Measurements from ENCODE around the gene NMS. TPM values are rescaled to one million over a fixed set of nuclear protein-coding genes. Genes with fewer than 3 reads are reported as not detected.
A peak's percentile ranks its signal among the peaks of the same experiment; 100 is the strongest.

Gene NMS
- total RNA-seq, 4 donors from 2014 or later, result not detected

GRCh38 chr2:100425573-100426383 lies 44.5 kb upstream of the NMS start:
- Histone ChIP-seq H3K27ac (no peak overlapping the region), H3K4me3 (no peak overlapping the region), H3K4me1 (no peaks in the 10 kb centered on the region), H3K36me3 (no peaks in the 10 kb centered on the region), H3K9me3 (no peaks in the 10 kb centered on the region), H3K27me3 (no peaks in the 10 kb centered on the region)
- DNase-seq (ENCODE audit: low spot score in 2 of 2), result no peak
- 82 to 84% methylated on average over 15 of the region's 15 CpGs for WGBS, 2 donors
- TF ChIP-seq, protein P1, sequence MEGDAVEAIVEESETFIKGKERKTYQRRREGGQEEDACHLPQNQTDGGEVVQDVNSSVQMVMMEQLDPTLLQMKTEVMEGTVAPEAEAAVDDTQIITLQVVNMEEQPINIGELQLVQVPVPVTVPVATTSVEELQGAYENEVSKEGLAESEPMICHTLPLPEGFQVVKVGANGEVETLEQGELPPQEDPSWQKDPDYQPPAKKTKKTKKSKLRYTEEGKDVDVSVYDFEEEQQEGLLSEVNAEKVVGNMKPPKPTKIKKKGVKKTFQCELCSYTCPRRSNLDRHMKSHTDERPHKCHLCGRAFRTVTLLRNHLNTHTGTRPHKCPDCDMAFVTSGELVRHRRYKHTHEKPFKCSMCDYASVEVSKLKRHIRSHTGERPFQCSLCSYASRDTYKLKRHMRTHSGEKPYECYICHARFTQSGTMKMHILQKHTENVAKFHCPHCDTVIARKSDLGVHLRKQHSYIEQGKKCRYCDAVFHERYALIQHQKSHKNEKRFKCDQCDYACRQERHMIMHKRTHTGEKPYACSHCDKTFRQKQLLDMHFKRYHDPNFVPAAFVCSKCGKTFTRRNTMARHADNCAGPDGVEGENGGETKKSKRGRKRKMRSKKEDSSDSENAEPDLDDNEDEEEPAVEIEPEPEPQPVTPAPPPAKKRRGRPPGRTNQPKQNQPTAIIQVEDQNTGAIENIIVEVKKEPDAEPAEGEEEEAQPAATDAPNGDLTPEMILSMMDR (IDR thresholded peaks at IDR 0.05), result no peak
- no peak for TF ChIP-seq POLR2A (IDR thresholded peaks at IDR 0.05)
- TF ChIP-seq EP300 (IDR thresholded peaks at IDR 0.05), result no peak

DNA sequence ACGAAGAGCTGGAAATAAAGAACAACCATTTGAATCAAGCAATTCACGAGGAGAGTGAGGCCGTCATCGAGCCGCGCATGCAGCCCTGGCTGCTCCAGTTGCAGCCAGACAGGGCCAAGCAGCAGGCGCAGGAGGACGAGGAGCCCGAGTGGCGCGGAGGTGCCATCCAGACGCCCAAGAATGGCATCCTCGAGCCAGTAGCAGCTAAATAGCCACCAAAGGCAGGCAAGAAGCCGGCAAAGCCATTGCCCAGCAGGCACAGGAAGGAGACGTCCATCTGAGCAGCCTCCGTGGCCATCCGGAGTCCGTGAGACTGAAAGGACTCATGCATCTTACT lies 43.9 kb upstream of the NMS start:
- no peak for DNase-seq (ENCODE audit: low spot score in 2 of 2)
- Histone ChIP-seq H3K9me3 (peaks cover 0 to 3% (median 0%) of the 10 kb centered on the region in 4 donors), H3K36me3 (no peaks in the 10 kb centered on the region), H3K4me3 (no peak overlapping the region), H3K27ac (no peak overlapping the region), H3K27me3 (no peaks in the 10 kb centered on the region), H3K4me1 (no peaks in the 10 kb centered on the region)
- 83 to 86% methylated on average over 18 of the region's 18 CpGs for WGBS, 2 donors
- TF ChIP-seq EP300 (IDR thresholded peaks at IDR 0.05) (no peak), POLR2A (IDR thresholded peaks at IDR 0.05) (no peak)
- TF ChIP-seq, protein P1 (IDR thresholded peaks at IDR 0.05), result no peak

DNA sequence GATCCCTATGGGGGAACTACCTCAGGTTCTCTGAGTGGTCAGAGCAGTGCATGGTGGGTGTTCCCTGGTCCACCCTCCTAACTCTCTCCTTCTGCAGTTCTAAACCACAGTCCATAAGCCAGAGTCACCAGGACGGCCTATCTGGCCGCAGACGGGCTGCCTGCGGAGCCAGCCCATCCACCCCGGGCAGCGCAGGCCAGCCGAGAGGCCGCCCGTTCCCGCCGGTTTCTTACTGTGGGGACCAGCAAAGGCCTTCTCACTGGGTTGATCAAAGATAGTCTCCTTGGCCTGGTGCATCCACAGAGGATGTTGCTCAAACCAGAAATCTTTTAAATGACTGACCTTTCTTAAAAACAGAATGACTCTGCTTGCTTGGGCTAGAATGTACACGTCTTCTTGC lies 43.2 kb upstream of the NMS start:
- Histone ChIP-seq H3K27ac (no peak overlapping the region), H3K4me3 (no peak overlapping the region), H3K4me1 (no peaks in the 10 kb centered on the region), H3K27me3 (no peaks in the 10 kb centered on the region), H3K36me3 (no peaks in the 10 kb centered on the region), H3K9me3 (peaks cover 0 to 3% (median 0%) of the 10 kb centered on the region in 4 donors)
- TF ChIP-seq, protein P1 (IDR thresholded peaks at IDR 0.05), result no peak
- no peak for TF ChIP-seq POLR2A (IDR thresholded peaks at IDR 0.05)
- TF ChIP-seq EP300 (IDR thresholded peaks at IDR 0.05), result no peak
- no peak for DNase-seq (ENCODE audit: low spot score in 2 of 2)
- 92% methylated on average over 12 of the region's 12 CpGs for WGBS, 2 donors

DNA sequence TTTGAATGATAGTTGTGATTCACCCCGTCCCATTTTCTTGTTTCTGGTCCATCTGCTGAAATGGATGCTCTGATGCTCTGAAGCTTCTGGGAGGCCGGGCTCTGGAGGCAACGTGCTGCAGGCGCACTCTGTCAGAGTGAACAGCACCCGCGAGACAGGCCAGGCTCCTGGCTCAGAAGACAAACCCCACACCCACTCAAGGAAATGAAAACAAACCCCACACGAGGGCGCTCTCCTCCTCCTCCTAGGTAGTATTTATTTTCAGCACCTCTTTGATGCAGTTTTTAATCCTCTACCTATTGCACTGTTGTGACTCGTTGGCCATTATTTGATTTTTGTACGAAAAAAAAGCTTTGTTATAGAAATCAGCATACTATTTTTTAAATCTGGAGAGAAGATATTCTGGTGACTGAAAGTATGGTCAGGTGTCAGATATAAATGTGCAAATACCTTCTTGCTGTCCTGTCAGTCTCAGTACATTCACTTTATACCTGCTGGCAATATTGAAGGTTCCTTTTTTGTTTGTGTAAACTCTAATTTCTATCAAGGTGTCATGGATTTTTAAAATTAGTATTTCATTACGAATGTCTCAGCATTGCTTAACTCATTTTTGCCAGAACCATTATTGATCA lies 42.5 kb upstream of the NMS start:
- WGBS, 2 donors, result 41 to 42% methylated on average over 11 of the region's 11 CpGs
- peak in 1 of 2 donors; percentile 57 for DNase-seq (ENCODE audit: low spot score in 2 of 2)
- H3K27ac ChIP-seq, result no peak overlapping the region

More for the DNA sequence above, 42.5 kb upstream of the NMS start:
- Histone ChIP-seq H3K4me1 (no peaks in the 10 kb centered on the region), H3K9me3 (peaks cover 0 to 3% (median 0%) of the 10 kb centered on the region in 4 donors), H3K4me3 (no peak overlapping the region), H3K36me3 (no peaks in the 10 kb centered on the region), H3K27me3 (no peaks in the 10 kb centered on the region)
- TF ChIP-seq, protein P1 (IDR thresholded peaks at IDR 0.05), result peak; percentile 23 to 37 (median 30)
- TF ChIP-seq POLR2A (IDR thresholded peaks at IDR 0.05) (no peak), EP300 (IDR thresholded peaks at IDR 0.05) (no peak)

Measured in tibial nerve (tissue), 4 donors.